ENCODE results near the gene ARID1A. TPM values are rescaled to one million over a fixed set of nuclear protein-coding genes. Genes with fewer than 3 reads are reported as not detected.

The ARID1A gene
- total and polyA plus RNA-seq, 9 of the 15 experiments (the other 6 are each of a cell fraction or from before 2014, with no cell fraction given): 8.3 to 88.3 (median 22.5) TPM

GRCh38 chr1:26697978-26698849, 2.4 kb downstream of the ARID1A start (continued):
- TF ChIP-seq ZNF785 (CRISPR knock-in tag; IDR thresholded peaks at IDR 0.05) (no peak), ZNF24 (IDR thresholded peaks at IDR 0.05) (no peak), HEY1 (CRISPR knock-in tag; IDR thresholded peaks at IDR 0.05; ENCODE audit: borderline replicate concordance) (0 out of 2 replicates have a peak, but pooled peaks have one; percentile 2), POLR3A (IDR thresholded peaks at IDR 0.05; ENCODE audit: borderline replicate concordance, extremely low read depth, insufficient read depth, insufficient read length) (no peak), IFI16 (CRISPR knock-in tag; IDR thresholded peaks at IDR 0.05) (no peak), SRSF9 (IDR thresholded peaks at IDR 0.05; ENCODE audit: borderline replicate concordance, low read depth, low read length) (no peak), UBTF (IDR thresholded peaks at IDR 0.05; ENCODE audit: borderline replicate concordance in 1 of 2, low read depth in 2 of 2, low read length in 2 of 2) (no peak), TAF1 (IDR thresholded peaks at IDR 0.05; ENCODE audit: control insufficient read depth, extremely low read depth, insufficient read depth, low read length, severe bottlenecking) (peak; percentile 74), HDAC1 (IDR thresholded peaks at IDR 0.05) (peak in 1 of 2 experiments; percentile 93; a peak in 2 of 4 replicates), NR0B1 (IDR thresholded peaks at IDR 0.05; ENCODE audit: partially characterized antibody) (no peak), USF1 (CRISPR knock-in tag; IDR thresholded peaks at IDR 0.05) (peak; percentile 31), ZNF354B (CRISPR knock-in tag; IDR thresholded peaks at IDR 0.05) (no peak), MCM3 (IDR thresholded peaks at IDR 0.05) (no peak), ZNF583 (CRISPR knock-in tag; IDR thresholded peaks at IDR 0.05) (no peak), L3MBTL2 (IDR thresholded peaks at IDR 0.05) (peak; percentile 62; the same call in 1 of the 2 replicates), HMGXB4 (CRISPR knock-in tag; IDR thresholded peaks at IDR 0.05) (no peak), POU5F1 (IDR thresholded peaks at IDR 0.05; ENCODE audit: borderline replicate concordance, low read depth, low read length, partially characterized antibody) (no peak), E2F3 (CRISPR knock-in tag; IDR thresholded peaks at IDR 0.05) (peak; percentile 45; the same call in 1 of the 2 replicates), CBX8 (IDR thresholded peaks at IDR 0.05; ENCODE audit: borderline replicate concordance, extremely low read depth, low read depth, low read length, poor library complexity, severe bottlenecking) (no peak), U2AF2 (optimal IDR thresholded peaks at IDR 0.05; ENCODE audit: low read depth, low read length) (no peak), PRPF4 (IDR thresholded peaks at IDR 0.05; ENCODE audit: insufficient read depth, low read depth, low read length, poor library complexity, severe bottlenecking) (no peak)

Data from K562 (cell line).